GM21381 (cell line): ENCODE data around the gene C11orf98.

ENCODE experiments used
- ATAC-seq: cut with Tn5 transposase; IDR thresholded peaks from one replicate; pipeline ENCODE4 v1.9.1; 2021; ENCODE audit warnings: mild to moderate bottlenecking, moderate library complexity; ENCODE audit not compliant: unreplicated experiment

The C11orf98 gene

GRCh38 chr11:62613291-62613778 lies 51.7 kb downstream of the C11orf98 start:
- ATAC-seq = no peak
